CD14-positive monocyte (primary cell): ENCODE results near the gene MACROD1. TPM values are rescaled to one million over a fixed set of nuclear protein-coding genes. Genes with fewer than 3 reads are reported as not detected.

Source experiments
- DNase-seq, 3 donors: peaks; one replicate each; pipeline ENCODE4 v3.0.0-alpha.2; 2011 to 2022
- H2AFZ ChIP-seq: 2 replicates; pipeline ENCODE4 v1.6.0; 2012; ENCODE audit warnings: mild to moderate bottlenecking, low read depth, low read length, inconsistent platforms; ENCODE audit not compliant: insufficient read depth, poor library complexity, severe bottlenecking
- H3K27ac ChIP-seq, 2 donors: 1 replicate in 1 of 2; 2 replicates in 1 of 2; pipeline ENCODE4 v1.5.1; 2012 to 2013; ENCODE audit warnings: low read length in 2 of 2, control low read depth in 1 of 2, inconsistent platforms in 1 of 2, low read depth in 1 of 2, mild to moderate bottlenecking in 1 of 2
- H3K27me3 ChIP-seq, 2 donors: one replicate each; pipeline versions ENCODE4 v1.6.0 to v1.6.1; 2011 to 2013; ENCODE audit warnings: low read length in 2 of 2; ENCODE audit not compliant: control insufficient read depth in 2 of 2, insufficient read depth in 2 of 2
- H3K36me3 ChIP-seq, 2 donors: replicated peaks in 1 of 2; 1 replicate in 1 of 2; 2 replicates in 1 of 2; pipeline versions ENCODE4 v1.5.1 to v1.6.1; 2012 to 2013; ENCODE audit warnings: low read length in 2 of 2, control low read depth in 1 of 2, inconsistent platforms in 1 of 2, mild to moderate bottlenecking in 1 of 2; ENCODE audit not compliant: insufficient read depth in 2 of 2, control insufficient read depth in 1 of 2
- H3K4me1 ChIP-seq, 2 donors: 1 replicate in 1 of 2; 2 replicates in 1 of 2; pipeline versions ENCODE4 v1.5.1 to v1.6.1; 2012 to 2013; ENCODE audit warnings: low read length in 2 of 2, control low read depth in 1 of 2, inconsistent platforms in 1 of 2, mild to moderate bottlenecking in 1 of 2, moderate library complexity in 1 of 2; ENCODE audit not compliant: insufficient read depth in 2 of 2, control insufficient read depth in 1 of 2
- H3K4me2 ChIP-seq: replicated peaks from 2 replicates; pipeline ENCODE3; 2012; ENCODE audit warnings: low read length, moderate library complexity, mild to moderate bottlenecking; ENCODE audit not compliant: poor library complexity, severe bottlenecking; ENCODE audit errors: extremely low read depth
- H3K4me3 ChIP-seq, 3 experiments: fragments of 200-600 bp in 1 of 3; sonication (generic) in 1 of 3; replicated peaks in 1 of 3; 1 replicate in 2 of 3; 2 replicates in 1 of 3; pipeline ENCODE4 v1.5.1; 2011 to 2013; ENCODE audit warnings: low read length in 3 of 3, mild to moderate bottlenecking in 3 of 3, control low read depth in 2 of 3, low read depth in 2 of 3, inconsistent platforms in 1 of 3, moderate library complexity in 1 of 3
- H3K79me2 ChIP-seq: 2 replicates; pipeline ENCODE4 v1.6.0; 2012; ENCODE audit warnings: mild to moderate bottlenecking, control low read depth, inconsistent platforms, low read length, moderate library complexity; ENCODE audit not compliant: insufficient read depth
- H3K9ac ChIP-seq: 2 replicates; pipeline ENCODE4 v1.6.0; 2017; ENCODE audit warnings: low read length, mild to moderate bottlenecking; ENCODE audit not compliant: insufficient read depth, poor library complexity, severe bottlenecking
- H3K9me3 ChIP-seq, 2 donors: replicated peaks in 1 of 2; 1 replicate in 1 of 2; 2 replicates in 1 of 2; pipeline versions ENCODE4 v1.5.1 to v1.6.1; 2012 to 2013; ENCODE audit warnings: low read length in 2 of 2, control low read depth in 1 of 2; ENCODE audit not compliant: control insufficient read depth in 1 of 2, insufficient read depth in 1 of 2
- H4K20me1 ChIP-seq: 2 replicates; pipeline ENCODE4 v1.6.0; 2012; ENCODE audit warnings: mild to moderate bottlenecking, low read length, control low read depth, moderate library complexity; ENCODE audit not compliant: insufficient read depth
- H3K27ac Mint-ChIP-seq, 7 donors: one replicate each; pipeline ENCODE4 v1.8.0; 2020; ENCODE audit warnings: mild to moderate bottlenecking in 7 of 7, mixed read lengths in 7 of 7, moderate library complexity in 6 of 7, inconsistent platforms in 2 of 7
- H3K27me3 Mint-ChIP-seq, 3 donors: one replicate each; pipeline ENCODE4 v1.8.0; 2021 to 2022; ENCODE audit warnings: low read depth in 3 of 3, mild to moderate bottlenecking in 3 of 3, mixed read lengths in 3 of 3, moderate library complexity in 3 of 3, inconsistent platforms in 1 of 3
- H3K36me3 Mint-ChIP-seq, 2 donors: one replicate each; pipeline ENCODE4 v1.8.0; 2020; ENCODE audit warnings: mixed read lengths in 2 of 2, inconsistent platforms in 1 of 2, mild to moderate bottlenecking in 1 of 2
- H3K4me1 Mint-ChIP-seq: one replicate; pipeline ENCODE4 v1.8.0; 2020; ENCODE audit warnings: mild to moderate bottlenecking, mixed read lengths
- H3K4me3 Mint-ChIP-seq, 2 donors: one replicate each; pipeline ENCODE4 v1.8.0; 2020; ENCODE audit warnings: mild to moderate bottlenecking in 2 of 2, mixed read lengths in 2 of 2, moderate library complexity in 1 of 2
- H3K9me3 Mint-ChIP-seq, 7 donors: one replicate each; pipeline ENCODE4 v1.8.0; 2020 to 2022; ENCODE audit warnings: mixed read lengths in 7 of 7, mild to moderate bottlenecking in 6 of 7, moderate library complexity in 6 of 7, inconsistent platforms in 2 of 7
- WGBS: methylation state at CpG from one replicate; pipeline ENCODE4 v1.1.5; 2013; ENCODE audit warnings: missing lambda C conversion rate; ENCODE audit not compliant: insufficient coverage; 5-methylcytosine and 5-hydroxymethylcytosine counted together
- intact Hi-C, 2 donors: fragments of 100-400 bp; cut with micrococcal nuclease; formaldehyde crosslinking; loops; one replicate each; pipeline versions ENCODE4 v1.15.0 to v1.15.1; 2023
- polyA plus RNA-seq, 3 donors: library from polyadenylated mRNA; depleted of rRNA in 1 of 3; unstranded in 2 of 3; stranded (reverse) in 1 of 3; fragments of 300-500 nt in 2 of 3; fragments of >200 nt in 1 of 3; fragmentation: Illumina TruSeq in 2 of 3; gene quantifications; 1 replicate in 2 of 3; 2 replicates in 1 of 3; pipeline ENCODE4 v1.2.3, GENCODE V29; 2012 to 2021
- TF ChIP-seq, protein P1 (sequence below): fragments of 200-600 bp; IDR thresholded peaks from one replicate; pipeline ENCODE4 v1.8.0; 2022; ENCODE audit warnings: antibody characterized with exemption, mild to moderate bottlenecking

MACROD1 gene
- polyA plus RNA-seq, 3 donors, result 1.5 to 2.4 (median 2.2) TPM

DNA sequence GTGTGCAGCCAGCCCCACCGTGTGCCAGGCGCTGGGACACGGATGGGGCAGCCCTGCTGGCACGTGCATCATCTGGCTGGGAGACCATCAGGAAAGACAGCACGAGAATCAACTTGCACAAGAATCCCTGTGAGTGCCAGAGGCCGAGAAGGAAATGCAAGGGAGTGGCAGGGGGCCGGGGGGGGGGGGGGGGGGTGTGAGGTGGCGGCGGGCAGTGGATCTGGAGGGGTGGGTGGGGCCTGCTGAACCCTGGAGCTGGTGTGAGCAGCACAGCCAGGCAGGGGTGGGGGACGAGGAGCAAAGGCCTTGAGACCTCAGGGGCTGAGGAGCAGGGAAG is 144.2 kb downstream of the MACROD1 start:
- H3K4me2 ChIP-seq, result no peak overlapping the region
- no peaks in the 10 kb centered on the region for H4K20me1 ChIP-seq
- H2AFZ ChIP-seq, result no peak overlapping the region
- H3K4me3 ChIP-seq, result no peak overlapping the region
- 62% methylated on average over 5 of the region's 10 CpGs for whole genome bisulfite sequencing
- H3K27me3 ChIP-seq, result no peaks in the 10 kb centered on the region
- Mint-ChIP-seq H3K27me3 (peaks cover 3 to 9% (median 6%) of the 10 kb centered on the region in 3 donors), H3K27ac (no peak overlapping the region), H3K4me1 (peaks cover 2% of the 10 kb centered on the region), H3K4me3 (no peak overlapping the region), H3K36me3 (no peaks in the 10 kb centered on the region), H3K9me3 (no peaks in the 10 kb centered on the region)
- no peaks in the 10 kb centered on the region for H3K4me1 ChIP-seq
- H3K9ac ChIP-seq, result no peak overlapping the region
- no peaks in the 10 kb centered on the region for H3K79me2 ChIP-seq
- no peaks in the 10 kb centered on the region for H3K36me3 ChIP-seq
- no peak overlapping the region for H3K27ac ChIP-seq
- DNase-seq, result no peak
- intact Hi-C loops, result no loop called here
- no peaks in the 10 kb centered on the region for H3K9me3 ChIP-seq
- TF ChIP-seq, protein P1, sequence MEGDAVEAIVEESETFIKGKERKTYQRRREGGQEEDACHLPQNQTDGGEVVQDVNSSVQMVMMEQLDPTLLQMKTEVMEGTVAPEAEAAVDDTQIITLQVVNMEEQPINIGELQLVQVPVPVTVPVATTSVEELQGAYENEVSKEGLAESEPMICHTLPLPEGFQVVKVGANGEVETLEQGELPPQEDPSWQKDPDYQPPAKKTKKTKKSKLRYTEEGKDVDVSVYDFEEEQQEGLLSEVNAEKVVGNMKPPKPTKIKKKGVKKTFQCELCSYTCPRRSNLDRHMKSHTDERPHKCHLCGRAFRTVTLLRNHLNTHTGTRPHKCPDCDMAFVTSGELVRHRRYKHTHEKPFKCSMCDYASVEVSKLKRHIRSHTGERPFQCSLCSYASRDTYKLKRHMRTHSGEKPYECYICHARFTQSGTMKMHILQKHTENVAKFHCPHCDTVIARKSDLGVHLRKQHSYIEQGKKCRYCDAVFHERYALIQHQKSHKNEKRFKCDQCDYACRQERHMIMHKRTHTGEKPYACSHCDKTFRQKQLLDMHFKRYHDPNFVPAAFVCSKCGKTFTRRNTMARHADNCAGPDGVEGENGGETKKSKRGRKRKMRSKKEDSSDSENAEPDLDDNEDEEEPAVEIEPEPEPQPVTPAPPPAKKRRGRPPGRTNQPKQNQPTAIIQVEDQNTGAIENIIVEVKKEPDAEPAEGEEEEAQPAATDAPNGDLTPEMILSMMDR, result no peak

DNA sequence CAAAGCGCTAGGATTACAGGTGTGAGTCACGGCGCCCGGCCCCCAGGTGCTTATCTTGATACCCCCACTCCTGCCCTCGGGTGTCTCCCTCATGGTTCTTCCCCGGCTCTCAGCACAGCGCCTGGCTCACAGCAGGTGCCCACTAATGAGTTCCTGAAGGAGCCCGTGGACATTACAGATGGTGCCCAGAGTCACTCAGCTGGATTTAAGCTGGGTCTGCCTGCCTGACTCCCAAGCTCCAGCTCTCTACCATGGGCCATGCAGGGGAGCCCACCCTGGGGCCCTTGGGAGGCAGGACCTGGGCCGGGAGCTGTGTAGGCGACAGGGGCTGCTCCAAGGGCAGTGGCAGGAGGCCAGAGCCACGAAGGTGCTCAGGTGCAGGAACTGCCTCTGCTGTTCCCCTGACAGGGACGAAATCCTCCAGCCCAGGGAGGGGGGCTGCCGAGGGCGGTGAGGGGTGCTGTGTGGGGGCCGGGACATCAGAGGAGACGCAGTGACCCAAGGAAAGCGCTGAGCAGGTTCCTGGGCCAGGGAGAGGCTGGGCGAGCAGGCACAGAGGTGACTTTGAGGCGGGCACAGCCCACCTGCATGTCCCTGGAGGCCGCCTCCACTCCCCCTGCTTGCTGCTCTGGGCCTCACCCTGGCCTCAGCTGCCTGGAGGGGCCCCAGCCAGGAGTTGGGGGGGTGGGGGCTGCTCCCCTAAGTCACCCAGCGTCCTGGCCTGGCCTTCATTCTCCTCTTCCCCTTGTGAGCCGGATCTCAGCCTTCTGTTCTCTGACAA is 144.7 kb downstream of the MACROD1 start:
- WGBS, result 95% methylated on average over 19 of the region's 22 CpGs
- TF ChIP-seq, protein P1, result no peak

More for the DNA sequence above, 144.7 kb downstream of the MACROD1 start:
- Mint-ChIP-seq H3K4me1 (peaks cover 2% of the 10 kb centered on the region), H3K27me3 (peaks cover 3 to 9% (median 7%) of the 10 kb centered on the region in 3 donors), H3K9me3 (no peaks in the 10 kb centered on the region), H3K36me3 (no peaks in the 10 kb centered on the region), H3K27ac (no peak overlapping the region), H3K4me3 (no peak overlapping the region)
- intact Hi-C loops, result no loop called here
- Histone ChIP-seq H3K36me3 (no peaks in the 10 kb centered on the region), H4K20me1 (no peaks in the 10 kb centered on the region), H3K9ac (no peak overlapping the region), H3K27me3 (no peaks in the 10 kb centered on the region), H2AFZ (no peak overlapping the region), H3K9me3 (no peaks in the 10 kb centered on the region), H3K27ac (no peak overlapping the region), H3K4me3 (no peak overlapping the region), H3K4me2 (no peak overlapping the region), H3K79me2 (no peaks in the 10 kb centered on the region), H3K4me1 (no peaks in the 10 kb centered on the region)
- DNase-seq, result no peak
